NCI-H187 (cell line): ENCODE data around the gene DOK5.

Source experiments
- DNase-seq, 2 experiments: peaks; one replicate each; lab custom pipeline; 2025; lab: John Stamatoyannopoulos, UW

The DOK5 gene

GRCh38 chr20:54514028-54514607 lies 38.7 kb downstream of the DOK5 start:
- DNase-seq: no peak

- DNase-seq: no peak
Measured at GRCh38 chr20:54515793-54516628, 40.6 kb downstream of the DOK5 start.

GRCh38 chr20:54517241-54517975 lies 42.0 kb downstream of the DOK5 start:
- no peak for DNase-seq

- no peak for DNase-seq
Measured at GRCh38 chr20:54524849-54525248, 49.5 kb downstream of the DOK5 start.

GRCh38 chr20:54525916-54526590 lies 50.7 kb downstream of the DOK5 start:
- no peak for DNase-seq

GRCh38 chr20:54526801-54527200 lies 51.4 kb downstream of the DOK5 start:
- DNase-seq: no peak

- DNase-seq: no peak
Measured at GRCh38 chr20:54532573-54532972, 57.2 kb downstream of the DOK5 start.

- DNase-seq: no peak
Measured at GRCh38 chr20:54534101-54534500, 58.7 kb downstream of the DOK5 start.

GRCh38 chr20:54535033-54535432 lies 59.6 kb downstream of the DOK5 start:
- DNase-seq: no peak

- no peak for DNase-seq
Measured at GRCh38 chr20:54535746-54536145, 60.4 kb downstream of the DOK5 start.

GRCh38 chr20:54539521-54540046 lies 64.2 kb downstream of the DOK5 start:
- DNase-seq: no peak

GRCh38 chr20:54543369-54543768 lies 68.0 kb downstream of the DOK5 start:
- DNase-seq: no peak

GRCh38 chr20:54545676-54546358 lies 70.4 kb downstream of the DOK5 start:
- DNase-seq: no peak

GRCh38 chr20:54548849-54549248 lies 73.5 kb downstream of the DOK5 start:
- no peak for DNase-seq

- DNase-seq: no peak
Measured at GRCh38 chr20:54549658-54550326, 74.4 kb downstream of the DOK5 start.

- DNase-seq: no peak
Measured at GRCh38 chr20:54550776-54551396, 75.5 kb downstream of the DOK5 start.

GRCh38 chr20:54554006-54554405 lies 78.6 kb downstream of the DOK5 start:
- DNase-seq: no peak

GRCh38 chr20:54555150-54555549 lies 79.8 kb downstream of the DOK5 start:
- no peak for DNase-seq

- no peak for DNase-seq
Measured at GRCh38 chr20:54556406-54556805, 81.0 kb downstream of the DOK5 start.

- DNase-seq: no peak
Measured at GRCh38 chr20:54557806-54558590, 82.6 kb downstream of the DOK5 start.
